NCI-H1417 (cell line): ENCODE results near the gene TM6SF1.
A peak's percentile ranks its signal among the peaks of the same experiment; 100 is the strongest.
"Not testable (repeated sequence)": the region's sequence is repeated elsewhere in the genome, so short reads cannot be mapped to it uniquely, and the experiment has no call there.

Experiments used
- DNase-seq, 3 experiments: peaks; one replicate each; lab custom pipeline; 2025; lab: John Stamatoyannopoulos, UW

TM6SF1 gene

DNA sequence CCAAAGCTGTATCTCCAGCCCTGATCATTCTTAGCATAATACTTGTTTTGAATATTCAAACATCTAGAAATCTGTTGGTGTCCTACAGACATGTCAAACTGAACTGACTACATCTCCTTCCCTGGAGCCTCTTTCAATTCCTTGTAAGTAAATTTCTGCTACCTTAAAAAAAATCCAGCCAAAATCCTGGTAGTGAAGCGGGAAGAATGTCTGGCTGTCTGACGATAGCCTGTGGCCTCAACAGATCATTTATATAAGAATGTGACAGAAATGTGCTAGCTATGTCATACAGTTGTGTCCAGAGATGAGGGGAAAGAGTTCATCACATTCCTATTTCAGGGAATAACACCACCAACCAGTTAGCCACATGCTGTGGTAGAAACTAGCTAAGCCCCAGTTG is 18.6 kb upstream of the TM6SF1 start:
- no peak for DNase-seq

DNA sequence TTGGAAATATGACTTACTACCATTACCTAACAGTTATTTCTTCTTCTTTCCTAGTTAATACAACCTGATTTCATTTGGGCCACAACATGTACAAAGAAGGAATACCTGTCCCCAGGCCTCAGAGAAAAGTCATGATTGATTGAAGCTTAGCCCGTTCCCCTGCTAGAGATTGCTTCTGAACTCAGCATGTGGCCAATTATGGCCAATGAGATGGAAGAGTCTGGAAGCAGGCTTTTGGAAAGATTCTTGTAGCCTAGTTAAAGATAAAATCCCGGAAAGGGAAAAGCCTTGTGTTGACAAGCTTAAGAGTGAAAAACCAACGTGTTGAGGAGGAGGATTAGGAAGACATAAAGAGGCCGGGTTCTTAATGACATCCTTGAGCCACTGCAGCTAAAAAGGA is 17.0 kb upstream of the TM6SF1 start:
- DNase-seq: peak in 1 of 3 experiments; percentile 19

- DNase-seq: not testable (repeated sequence)
Observed at GRCh38 chr15:83091965-83092308, 15.5 kb upstream of the TM6SF1 start.

GRCh38 chr15:83092309-83092976 is 15.0 kb upstream of the TM6SF1 start:
- no peak for DNase-seq

DNA sequence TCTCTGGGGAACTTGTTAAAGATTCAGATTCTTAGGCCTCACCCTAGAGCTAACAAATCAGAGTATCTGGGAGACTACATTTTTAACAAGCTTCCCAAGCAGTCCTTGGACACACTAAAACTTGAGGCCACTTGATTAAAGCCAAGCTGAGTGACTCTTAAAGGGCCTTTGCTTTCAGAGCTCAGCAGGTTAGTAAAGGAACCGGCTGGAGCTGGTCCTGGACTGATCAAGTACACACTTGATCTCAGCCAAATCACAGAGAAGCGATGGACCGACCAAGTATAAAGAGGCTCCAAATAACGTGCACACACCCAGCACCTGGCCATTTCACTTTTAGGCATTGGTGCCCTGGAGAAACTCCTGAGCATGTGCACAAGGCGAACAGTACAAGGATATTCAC is 12.9 kb upstream of the TM6SF1 start:
- DNase-seq: peak in 1 of 3 experiments; percentile 18

GRCh38 chr15:83098079-83098478 is 9.4 kb upstream of the TM6SF1 start:
- DNase-seq: no peak

DNA sequence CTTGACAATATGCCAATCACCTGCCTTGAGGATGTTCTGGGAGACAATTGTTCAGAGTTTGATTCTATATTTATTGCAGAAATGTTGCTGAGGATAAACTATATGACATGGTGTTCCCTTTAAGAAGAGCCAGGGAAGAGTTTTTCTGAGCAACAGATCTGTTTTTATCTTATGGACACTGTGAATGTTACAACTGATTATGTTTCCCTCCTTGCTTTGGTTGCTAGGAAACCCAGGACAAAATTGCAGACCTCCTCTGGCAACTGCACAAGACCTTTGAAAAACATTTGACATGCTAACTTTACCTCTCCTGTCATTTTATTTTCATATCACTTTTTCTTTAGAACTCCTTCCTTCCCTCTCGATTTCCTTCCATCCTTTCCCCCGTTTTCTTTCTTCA is 8.2 kb upstream of the TM6SF1 start:
- peak in 1 of 3 experiments; percentile 43 for DNase-seq

- no peak for DNase-seq
Observed at GRCh38 chr15:83100097-83100646, 7.3 kb upstream of the TM6SF1 start.

DNA sequence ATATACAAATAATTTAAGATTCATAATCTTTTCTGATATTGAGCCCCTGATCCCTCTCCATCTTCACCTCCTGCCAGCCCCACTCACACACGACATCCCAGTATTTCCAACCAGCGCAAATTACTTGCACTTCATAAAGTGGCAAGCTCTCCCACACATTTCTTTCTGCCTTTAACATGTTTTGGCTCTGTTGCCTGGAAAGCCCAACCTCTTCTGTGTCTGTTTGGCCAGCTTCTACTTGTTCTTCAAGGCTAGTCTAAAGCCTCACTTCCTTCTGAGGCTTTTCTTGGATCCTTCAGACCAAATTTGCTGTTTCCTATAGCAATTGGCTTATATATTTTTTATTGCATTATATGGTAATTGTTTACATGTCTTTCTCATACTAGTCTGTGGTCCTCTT is 5.1 kb upstream of the TM6SF1 start:
- no peak for DNase-seq

DNA sequence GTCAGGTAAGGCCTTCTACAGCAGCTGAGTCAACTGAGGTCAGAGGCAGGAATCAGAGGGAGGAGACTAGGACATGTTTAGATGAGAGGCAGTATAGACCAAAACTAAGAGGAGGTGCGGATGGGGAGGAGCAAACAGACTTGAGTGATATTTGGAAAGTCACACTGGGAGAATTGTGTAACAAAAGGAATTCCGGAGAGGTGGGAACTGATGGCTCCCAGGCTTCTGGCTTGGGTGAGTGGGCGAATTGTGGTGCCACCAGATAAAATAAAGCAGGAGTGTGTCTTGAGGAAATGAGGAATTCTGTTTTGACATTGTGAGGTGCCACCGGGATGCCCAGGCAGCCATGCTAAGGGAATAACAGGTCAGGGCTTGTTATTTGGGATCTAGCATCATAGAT is 3.3 kb upstream of the TM6SF1 start:
- no peak for DNase-seq

GRCh38 chr15:83105440-83105839 is 2.0 kb upstream of the TM6SF1 start:
- DNase-seq: no peak

GRCh38 chr15:83107841-83108181 is 366 bp downstream of the TM6SF1 start:
- no peak for DNase-seq

- peak in 1 of 3 experiments; percentile 23 for DNase-seq
Observed at GRCh38 chr15:83108266-83109219, 1.1 kb downstream of the TM6SF1 start.

DNA sequence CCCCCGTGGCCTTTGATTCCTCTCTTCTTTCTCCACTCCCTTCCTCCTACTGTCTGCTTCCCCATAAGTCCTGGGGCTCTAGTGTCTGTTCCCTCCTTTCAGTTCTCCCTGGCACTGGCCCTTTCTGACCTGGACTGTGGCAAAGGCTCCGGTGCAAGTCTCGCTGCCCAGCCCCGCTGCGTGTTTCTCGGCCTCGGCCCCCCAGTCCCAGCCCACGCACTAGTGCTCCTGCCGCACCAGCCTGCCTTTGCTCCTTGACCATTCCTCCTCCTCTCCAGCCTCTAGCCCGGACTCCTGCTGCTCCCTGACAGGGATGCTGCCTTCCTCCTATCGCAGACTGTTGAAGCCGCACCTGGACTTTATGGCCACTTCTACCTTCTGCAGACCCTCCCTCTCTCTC is 2.1 kb downstream of the TM6SF1 start:
- no peak for DNase-seq

GRCh38 chr15:83110381-83110780 is 2.9 kb downstream of the TM6SF1 start:
- DNase-seq: peak in 1 of 3 experiments; percentile 1

GRCh38 chr15:83111149-83111548 is 3.7 kb downstream of the TM6SF1 start:
- no peak for DNase-seq

GRCh38 chr15:83112233-83112955 is 4.9 kb downstream of the TM6SF1 start:
- no peak for DNase-seq

DNA sequence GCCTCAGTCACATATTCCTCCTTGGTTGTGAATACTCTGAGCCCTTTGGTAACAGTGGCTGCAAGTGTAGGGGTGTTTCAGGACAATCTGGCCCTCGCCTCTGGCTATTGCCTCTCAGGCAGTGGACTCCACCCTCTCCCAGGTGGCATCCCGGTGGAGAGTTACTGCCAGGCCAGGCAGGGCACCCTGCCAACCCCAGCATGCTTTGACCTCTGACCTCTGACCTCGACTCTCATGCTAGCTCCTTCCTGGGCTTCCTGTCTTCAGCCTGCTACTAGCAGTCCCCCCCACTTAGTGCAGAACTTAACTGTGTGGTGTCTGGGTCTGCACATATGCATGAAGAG is 5.5 kb downstream of the TM6SF1 start:
- no peak for DNase-seq

DNA sequence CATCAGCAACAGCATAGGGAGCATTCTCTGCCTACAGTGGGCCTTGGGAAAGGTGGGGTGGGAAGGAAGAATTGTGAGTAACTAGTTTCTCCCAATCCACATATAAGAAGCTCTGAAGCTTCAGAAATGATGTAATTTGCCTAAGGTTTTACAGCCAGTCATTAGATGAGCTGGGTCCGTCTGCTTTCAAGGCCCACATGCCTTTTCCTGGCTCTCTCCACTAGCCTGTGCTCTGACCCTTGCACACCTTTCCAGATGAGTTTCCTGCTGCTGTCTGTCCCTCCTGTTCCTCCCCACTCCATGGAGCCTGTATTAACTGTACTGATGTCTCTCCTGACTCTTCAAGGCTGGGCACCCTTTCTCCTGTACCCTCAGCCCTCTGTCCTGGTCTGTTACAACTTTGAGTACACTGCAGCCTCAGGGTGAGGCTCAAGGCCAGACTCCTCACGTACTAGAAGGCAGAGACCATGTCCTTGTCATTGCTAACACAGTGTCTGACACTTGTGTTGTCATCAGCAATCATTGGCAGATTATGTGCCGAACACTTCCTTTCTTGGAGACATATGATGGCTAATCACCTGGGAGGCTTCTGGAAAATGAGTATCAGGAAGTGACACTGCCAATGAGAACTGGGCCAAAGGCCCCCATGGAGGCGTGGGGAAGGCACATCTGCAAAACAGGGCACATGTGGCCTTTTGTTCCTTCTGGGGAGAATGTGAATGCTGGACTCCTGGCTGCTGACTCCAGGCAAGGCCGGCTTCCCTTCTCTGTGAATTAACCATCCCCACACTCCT is 6.6 kb downstream of the TM6SF1 start:
- DNase-seq: no peak

DNA sequence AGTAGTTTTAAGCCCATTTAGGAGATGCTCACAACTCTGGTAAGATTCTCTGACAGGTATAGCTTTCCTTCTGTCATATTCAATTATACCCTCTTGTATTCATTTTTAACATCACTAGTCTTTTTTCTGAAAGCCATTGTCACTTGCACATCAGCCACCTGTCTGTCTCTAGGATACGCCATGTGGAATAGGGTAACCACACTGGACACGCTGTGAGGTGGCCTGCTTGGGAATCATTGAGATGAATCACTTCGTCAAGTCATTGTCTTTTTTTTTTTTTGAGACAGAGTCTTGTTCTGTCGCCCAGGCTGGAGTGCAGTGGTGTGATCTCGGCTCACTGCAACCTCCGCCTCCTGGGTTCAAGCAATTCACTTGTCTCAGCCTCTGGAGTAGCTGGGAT is 7.4 kb downstream of the TM6SF1 start:
- DNase-seq: no peak

DNA sequence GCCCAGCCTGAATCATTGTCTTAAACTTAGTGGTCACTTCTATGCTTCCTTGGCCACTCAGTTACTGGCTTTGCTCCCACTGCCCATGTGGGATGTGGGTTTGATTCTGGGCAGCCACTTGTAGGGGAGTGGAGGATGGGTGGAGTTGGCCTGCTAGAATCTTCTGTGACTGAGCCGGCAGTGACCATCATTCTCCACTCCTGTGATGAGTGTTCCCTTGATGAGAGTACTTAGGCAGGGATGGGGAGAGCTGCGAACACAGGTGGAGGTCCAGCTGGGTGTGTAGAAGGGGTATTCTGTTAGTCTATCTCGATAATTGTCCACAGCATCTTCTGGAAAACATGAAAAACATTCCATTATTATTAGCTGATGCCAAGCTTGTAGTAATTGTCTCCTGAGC is 8.0 kb downstream of the TM6SF1 start:
- DNase-seq: no peak
